MCF 10A (cell line): Measurements from ENCODE around the gene KCNAB1. TPM values are rescaled to one million over a fixed set of nuclear protein-coding genes. Genes with fewer than 3 reads are reported as not detected.

Experiments used
- BruUV-seq: library from RNA; stranded (reverse); fragments of 400-500 nt; replicated peaks from 2 replicates; lab custom pipeline; 2021; lab: Mats Ljungman, UMichigan
- CTCF ChIA-PET: fragments of 300-600 bp; sonication (Branson Sonifier 250); formaldehyde crosslinking; extraction: SDS; loops from one replicate; lab custom pipeline; 2021; ENCODE audit warnings: antibody characterized with exemption, inconsistent platforms; lab: Yijun Ruan, JAX
- POLR2A ChIA-PET: fragments of 300-600, 350-650 bp; sonication (Branson Sonifier 250); formaldehyde crosslinking; extraction: SDS; loops from one replicate; lab custom pipeline; 2020; ENCODE audit warnings: antibody characterized with exemption, inconsistent platforms; lab: Yijun Ruan, JAX
- DNase-seq: peaks from one replicate; pipeline ENCODE4 v3.0.0-alpha.2; 2018; ENCODE audit not compliant: unreplicated experiment
- H3K27ac Mint-ChIP-seq: one replicate; pipeline ENCODE4 v1.8.0; 2022; ENCODE audit warnings: mild to moderate bottlenecking, low read depth, mixed read lengths; ENCODE audit not compliant: unreplicated experiment
- H3K27me3 Mint-ChIP-seq: one replicate; pipeline ENCODE4 v1.8.0; 2022; ENCODE audit warnings: mixed read lengths; ENCODE audit not compliant: insufficient read depth, unreplicated experiment
- H3K36me3 Mint-ChIP-seq: one replicate; pipeline ENCODE4 v1.8.0; 2022; ENCODE audit warnings: mild to moderate bottlenecking, moderate library complexity, mixed read lengths; ENCODE audit not compliant: insufficient read depth, unreplicated experiment
- H3K4me1 Mint-ChIP-seq: one replicate; pipeline ENCODE4 v1.8.0; 2022; ENCODE audit warnings: mixed read lengths; ENCODE audit not compliant: insufficient read depth, unreplicated experiment
- H3K4me3 Mint-ChIP-seq: one replicate; pipeline ENCODE4 v1.8.0; 2022; ENCODE audit warnings: mild to moderate bottlenecking, moderate library complexity, mixed read lengths; ENCODE audit not compliant: unreplicated experiment
- H3K9me3 Mint-ChIP-seq: one replicate; pipeline ENCODE4 v1.8.0; 2022; ENCODE audit warnings: mixed read lengths; ENCODE audit not compliant: unreplicated experiment
- CTCF ChIP-seq: fragments of 200-600 bp; IDR thresholded peaks from one replicate; pipeline ENCODE4 v1.8.0; 2022; ENCODE audit warnings: antibody characterized with exemption, mild to moderate bottlenecking; ENCODE audit not compliant: unreplicated experiment
- intact Hi-C: fragments of 100-400 bp; cut with micrococcal nuclease; formaldehyde crosslinking; loops from 2 replicates; pipeline ENCODE4 v1.14.1; 2022
- total RNA-seq: library from RNA; stranded (reverse); gene quantifications from 2 replicates; pipeline ENCODE4 v1.2.3, GENCODE V29; 2022

Gene KCNAB1
- total RNA-seq, 1 experiment from 2014 or later, result 0.44 TPM

GRCh38 chr3:156434921-156435320, 314.5 kb downstream of the KCNAB1 start:
- H3K4me1 Mint-ChIP-seq, result no peaks in the 10 kb centered on the region
- CTCF ChIA-PET, result interaction anchor here (1.4 kb wide), 1 partner anchor 15 kb away, joined by 7 read pairs; no protein-coding TSS in a partner anchor
- TF ChIP-seq CTCF, result no peak
- H3K36me3 Mint-ChIP-seq, result no peaks in the 10 kb centered on the region
- POLR2A ChIA-PET, result no interaction called here
- no peaks in the 10 kb centered on the region for H3K9me3 Mint-ChIP-seq
- H3K4me3 Mint-ChIP-seq, result no peak overlapping the region
- no peak overlapping the region for H3K27ac Mint-ChIP-seq
- peaks cover 38% of the 10 kb centered on the region for H3K27me3 Mint-ChIP-seq
- BruUV-seq, result no TSS peak
- DNase-seq, result peak; percentile 18
- intact Hi-C loops, result no loop called here

GRCh38 chr3:156443079-156443478, 322.7 kb downstream of the KCNAB1 start:
- no peaks in the 10 kb centered on the region for H3K4me1 Mint-ChIP-seq
- no peaks in the 10 kb centered on the region for H3K9me3 Mint-ChIP-seq
- peaks cover 40% of the 10 kb centered on the region for H3K27me3 Mint-ChIP-seq
- TF ChIP-seq CTCF, result no peak
- CTCF ChIA-PET, result interaction anchor here (0.5 to 2.3 kb wide), 6 partner anchors 8 to 1275 kb away, joined by 3 to 10 read pairs (median 4); no protein-coding TSS in a partner anchor
- no peaks in the 10 kb centered on the region for H3K36me3 Mint-ChIP-seq
- intact Hi-C loops, result no loop called here
- H3K27ac Mint-ChIP-seq, result no peak overlapping the region
- POLR2A ChIA-PET, result interaction anchor here (0.6 kb wide), 2 partner anchors 59 to 73 kb away, joined by 3 read pairs; no protein-coding TSS in a partner anchor
- H3K4me3 Mint-ChIP-seq, result no peak overlapping the region
- no peak for DNase-seq
- BruUV-seq, result no TSS peak

GRCh38 chr3:156445117-156446090, 325.0 kb downstream of the KCNAB1 start:
- intact Hi-C loops, result no loop called here
- no peak for TF ChIP-seq CTCF
- Mint-ChIP-seq H3K9me3 (no peaks in the 10 kb centered on the region), H3K27me3 (peaks cover 28% of the 10 kb centered on the region), H3K27ac (no peak overlapping the region), H3K4me1 (no peaks in the 10 kb centered on the region), H3K36me3 (no peaks in the 10 kb centered on the region), H3K4me3 (no peak overlapping the region)
- CTCF ChIA-PET, result interaction anchor here (0.7 to 1.6 kb wide), 2 partner anchors 218 to 293 kb away, joined by 3 to 4 read pairs; no protein-coding TSS in a partner anchor
- no peak for DNase-seq
- POLR2A ChIA-PET, result no interaction called here
- no TSS peak for BruUV-seq

- no peak overlapping the region for H3K27ac Mint-ChIP-seq
- ChIA-PET POLR2A (no interaction called here), CTCF (interaction anchor here (2.4 to 4.5 kb wide), 5 partner anchors 31 to 294 kb away, joined by 13 to 92 read pairs (median 20); no protein-coding TSS in a partner anchor)
- peak; percentile 40 for TF ChIP-seq CTCF
- H3K4me3 Mint-ChIP-seq, result no peak overlapping the region
- BruUV-seq, result no TSS peak
- H3K36me3 Mint-ChIP-seq, result no peaks in the 10 kb centered on the region
- H3K4me1 Mint-ChIP-seq, result peaks cover 5% of the 10 kb centered on the region
- H3K9me3 Mint-ChIP-seq, result no peaks in the 10 kb centered on the region
- intact Hi-C loops, result no loop called here
- peaks cover 43% of the 10 kb centered on the region for H3K27me3 Mint-ChIP-seq
- peak; percentile 47 for DNase-seq
These were observed 327.9 kb downstream of the KCNAB1 start for GRCh38 chr3:156448300-156448699.
